ENCODE data around the gene CACNA2D3.

The CACNA2D3 gene

DNA sequence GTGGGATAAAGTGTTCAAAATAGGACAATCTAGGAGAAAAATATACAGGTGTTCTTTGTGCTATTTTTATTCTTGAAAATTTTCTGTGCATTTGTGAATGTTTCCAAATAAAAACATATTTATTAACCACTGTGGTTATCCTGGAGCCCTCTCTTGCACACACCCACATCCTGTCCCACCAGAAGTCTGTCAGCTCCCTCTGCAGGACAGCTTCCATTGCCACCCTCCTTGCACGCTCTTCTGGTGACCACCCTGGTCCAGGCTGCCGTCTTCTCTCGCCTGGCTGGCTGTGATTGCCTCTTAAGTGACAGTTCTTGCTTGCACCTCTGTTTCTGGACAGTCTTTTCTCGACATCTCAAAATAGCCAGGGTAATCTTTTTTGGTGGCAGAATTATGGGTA is 411.5 kb downstream of the CACNA2D3 start:
- TF ChIP-seq GATA3 (IDR thresholded peaks at IDR 0.05; ENCODE audit: low read depth, low read length), result no peak
- no peak for TF ChIP-seq GATA2 (IDR thresholded peaks at IDR 0.05; ENCODE audit: low read depth, low read length)

- TF ChIP-seq GATA3 (IDR thresholded peaks at IDR 0.05; ENCODE audit: low read depth, low read length) (no peak), GATA2 (IDR thresholded peaks at IDR 0.05; ENCODE audit: low read depth, low read length) (no peak)
Observed at GRCh38 chr3:54535619-54536018, 413.3 kb downstream of the CACNA2D3 start.

DNA sequence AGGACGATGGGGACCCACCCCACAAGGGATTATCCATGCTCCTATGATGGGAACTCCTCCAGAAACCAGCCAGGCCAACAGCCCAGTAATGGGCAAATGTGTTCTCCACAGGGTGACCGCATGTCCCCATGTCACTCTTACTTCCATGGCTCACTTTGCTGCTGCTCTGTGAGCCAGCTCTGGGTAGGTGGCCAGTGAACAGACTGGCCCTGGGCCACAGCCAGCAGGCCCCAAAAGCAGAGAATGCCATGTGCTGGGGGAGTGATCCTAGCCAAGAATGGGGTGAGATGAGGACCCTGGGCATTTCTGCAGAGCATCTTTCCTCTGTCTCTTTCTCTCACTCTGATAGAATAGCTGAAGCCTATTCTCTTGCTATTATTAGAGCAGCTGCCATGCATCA is 414.1 kb downstream of the CACNA2D3 start:
- TF ChIP-seq GATA3 (IDR thresholded peaks at IDR 0.05; ENCODE audit: low read depth, low read length) (no peak), GATA2 (IDR thresholded peaks at IDR 0.05; ENCODE audit: low read depth, low read length) (no peak)

- TF ChIP-seq GATA2 (IDR thresholded peaks at IDR 0.05; ENCODE audit: low read depth, low read length), result no peak
- no peak for TF ChIP-seq GATA3 (IDR thresholded peaks at IDR 0.05; ENCODE audit: low read depth, low read length)
Observed at GRCh38 chr3:54537506-54537905, 415.2 kb downstream of the CACNA2D3 start.

GRCh38 chr3:54538346-54538745 is 416.0 kb downstream of the CACNA2D3 start:
- no peak for TF ChIP-seq GATA3 (IDR thresholded peaks at IDR 0.05; ENCODE audit: low read depth, low read length)
- no peak for TF ChIP-seq GATA2 (IDR thresholded peaks at IDR 0.05; ENCODE audit: low read depth, low read length)

- TF ChIP-seq GATA3 (IDR thresholded peaks at IDR 0.05; ENCODE audit: low read depth, low read length), result no peak
- TF ChIP-seq GATA2 (IDR thresholded peaks at IDR 0.05; ENCODE audit: low read depth, low read length), result no peak
Observed at GRCh38 chr3:54541369-54541768, 419.0 kb downstream of the CACNA2D3 start.

- TF ChIP-seq GATA2 (IDR thresholded peaks at IDR 0.05; ENCODE audit: low read depth, low read length) (no peak), GATA3 (IDR thresholded peaks at IDR 0.05; ENCODE audit: low read depth, low read length) (no peak)
Observed at GRCh38 chr3:54543446-54543845, 421.1 kb downstream of the CACNA2D3 start.

GRCh38 chr3:54547051-54547450 is 424.7 kb downstream of the CACNA2D3 start:
- TF ChIP-seq GATA2 (IDR thresholded peaks at IDR 0.05; ENCODE audit: low read depth, low read length), result no peak

DNA sequence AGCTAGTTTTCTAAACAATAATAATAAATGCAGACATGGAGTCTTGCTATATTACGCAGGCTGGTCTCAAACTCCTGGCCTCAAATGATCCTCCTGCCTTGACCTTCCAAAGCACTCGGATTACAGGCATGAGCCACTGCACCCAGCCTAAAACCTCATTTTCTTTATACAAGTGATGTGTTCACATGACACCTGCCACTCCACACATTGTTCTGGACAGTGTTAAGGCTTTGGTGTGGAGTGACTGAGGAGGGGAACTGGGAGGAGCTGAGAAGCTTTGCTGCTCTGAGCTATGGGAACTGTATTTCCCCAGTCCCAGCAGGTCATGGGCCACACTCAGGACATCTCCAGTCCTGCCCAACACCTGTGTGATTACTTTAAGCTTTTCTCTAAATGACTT is 425.5 kb downstream of the CACNA2D3 start:
- no peak for TF ChIP-seq GATA3 (IDR thresholded peaks at IDR 0.05; ENCODE audit: low read depth, low read length)
- no peak for TF ChIP-seq GATA2 (IDR thresholded peaks at IDR 0.05; ENCODE audit: low read depth, low read length)

- TF ChIP-seq GATA2 (IDR thresholded peaks at IDR 0.05; ENCODE audit: low read depth, low read length) (peak; percentile 69), GATA3 (IDR thresholded peaks at IDR 0.05; ENCODE audit: low read depth, low read length) (no peak)
Observed at GRCh38 chr3:54549607-54550220, 427.4 kb downstream of the CACNA2D3 start.

DNA sequence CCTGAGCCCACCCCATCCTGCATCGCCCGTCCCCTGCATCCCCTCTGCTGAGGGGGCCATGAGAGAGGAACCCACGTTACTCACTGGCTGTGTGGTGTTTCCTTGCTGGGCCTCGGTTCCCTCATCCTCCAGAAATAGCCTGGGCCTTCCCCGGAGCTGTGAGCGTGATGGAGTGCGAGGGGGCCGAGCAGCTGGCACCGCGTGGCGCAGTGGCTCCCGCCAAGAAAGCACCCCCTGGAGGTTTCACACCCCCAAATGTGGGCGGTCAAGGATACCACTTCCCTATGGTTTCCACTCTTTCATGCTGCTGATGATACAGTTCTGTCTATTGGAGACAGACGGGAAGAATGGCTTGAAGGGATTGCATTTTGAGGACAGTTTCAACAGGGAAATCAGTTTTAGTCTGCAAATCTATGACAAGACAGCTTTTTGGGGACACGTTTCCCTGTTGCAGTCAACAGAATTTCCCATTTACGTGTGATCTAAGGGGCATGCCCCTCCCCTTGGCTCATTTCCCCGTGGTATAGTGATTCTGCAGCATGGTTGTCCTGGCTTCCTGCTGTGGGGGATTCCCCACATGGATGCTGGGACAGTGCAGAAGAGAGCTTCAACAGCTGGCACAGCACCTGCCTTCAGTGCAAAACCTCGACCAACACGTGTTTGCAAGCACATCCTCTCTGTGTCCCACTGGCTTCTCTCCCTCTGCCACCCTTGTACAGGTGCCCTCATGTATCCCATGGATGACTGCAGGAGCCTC is 428.0 kb downstream of the CACNA2D3 start:
- no peak for TF ChIP-seq GATA2 (IDR thresholded peaks at IDR 0.05; ENCODE audit: low read depth, low read length)
- TF ChIP-seq GATA3 (IDR thresholded peaks at IDR 0.05; ENCODE audit: low read depth, low read length), result no peak

DNA sequence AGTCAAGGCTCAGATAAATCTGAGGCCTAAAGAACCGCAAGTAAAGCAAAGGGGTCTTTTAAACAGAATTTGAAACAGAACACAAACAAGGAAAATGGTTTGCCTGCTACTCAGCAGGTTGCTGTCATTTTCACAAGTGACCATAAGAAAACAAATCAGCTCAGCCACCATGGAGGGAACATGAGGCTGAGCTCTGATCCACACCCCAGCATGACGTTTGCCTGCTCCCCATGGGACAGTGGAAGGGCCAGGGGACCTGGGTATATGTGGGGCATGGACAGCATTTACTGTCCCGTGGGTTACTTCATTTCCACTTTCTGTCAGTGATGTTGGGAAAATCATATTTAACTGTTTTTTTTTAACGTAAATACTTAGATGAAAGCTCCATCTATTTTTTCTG is 434.3 kb downstream of the CACNA2D3 start:
- TF ChIP-seq GATA3 (IDR thresholded peaks at IDR 0.05; ENCODE audit: low read depth, low read length) (no peak), GATA2 (IDR thresholded peaks at IDR 0.05; ENCODE audit: low read depth, low read length) (no peak)

GRCh38 chr3:54557538-54558428 is 435.4 kb downstream of the CACNA2D3 start:
- no peak for TF ChIP-seq GATA2 (IDR thresholded peaks at IDR 0.05; ENCODE audit: low read depth, low read length)
- TF ChIP-seq GATA3 (IDR thresholded peaks at IDR 0.05; ENCODE audit: low read depth, low read length), result no peak

DNA sequence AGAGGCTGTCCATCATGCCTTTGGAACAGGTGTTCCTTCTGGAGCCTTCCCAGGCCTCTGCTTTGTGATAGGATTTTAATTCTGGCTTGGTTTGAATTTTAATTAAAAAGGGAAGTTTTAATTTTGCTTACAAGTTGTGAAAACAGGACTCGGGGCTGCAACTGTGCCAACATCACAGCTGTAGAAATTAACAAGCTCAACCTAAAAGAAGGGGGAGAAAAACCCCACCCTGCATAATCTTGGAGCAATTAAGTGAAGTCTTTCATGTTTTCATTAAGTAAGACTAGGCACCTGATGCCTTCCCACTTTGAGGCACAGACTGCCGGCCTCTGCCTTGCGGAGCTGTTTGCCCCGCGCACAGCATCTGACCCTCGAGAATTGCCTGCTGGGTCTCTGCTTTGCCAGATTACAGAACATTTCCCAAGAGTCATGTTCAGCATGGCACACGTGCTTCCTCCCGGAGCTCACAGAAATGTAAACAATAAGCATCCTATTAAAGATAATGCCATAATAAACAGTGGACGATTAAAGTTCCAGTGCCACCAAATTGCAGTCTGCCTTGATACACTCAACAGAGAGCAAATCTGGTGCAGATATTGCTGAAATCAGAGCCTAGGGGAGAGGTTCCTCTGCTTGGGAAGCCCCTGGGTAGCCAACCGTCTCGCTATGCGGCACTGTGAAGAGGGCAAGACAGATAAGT is 441.3 kb downstream of the CACNA2D3 start:
- TF ChIP-seq GATA3 (IDR thresholded peaks at IDR 0.05; ENCODE audit: low read depth, low read length) (no peak), GATA2 (IDR thresholded peaks at IDR 0.05; ENCODE audit: low read depth, low read length) (no peak)
